Liver (tissue), 9 donors: ENCODE measurements around the gene TMEM161A. TPM values are rescaled to one million over a fixed set of nuclear protein-coding genes. Genes with fewer than 3 reads are reported as not detected.

Experiments
- DNase-seq: peaks from one replicate; pipeline ENCODE4 v3.0.0-alpha.2; 2017; ENCODE audit warnings: low spot score
- H3K27ac ChIP-seq, 2 donors: one replicate each; pipeline ENCODE4 v1.7.0; 2013; ENCODE audit warnings: inconsistent platforms in 2 of 2, low read length in 2 of 2, control low read depth in 1 of 2, low read depth in 1 of 2, mild to moderate bottlenecking in 1 of 2
- H3K27me3 ChIP-seq, 4 donors: one replicate each; pipeline versions ENCODE4 v1.6.1 to v1.7.0; 2013; ENCODE audit warnings: low read length in 3 of 4, inconsistent platforms in 1 of 4, mild to moderate bottlenecking in 1 of 4, moderate library complexity in 1 of 4; ENCODE audit not compliant: control insufficient read depth in 4 of 4, insufficient read depth in 4 of 4
- H3K36me3 ChIP-seq, 4 donors: one replicate each; pipeline versions ENCODE4 v1.6.1 to v1.7.0; 2013; ENCODE audit warnings: low read length in 3 of 4, mild to moderate bottlenecking in 3 of 4, low read depth in 1 of 4, moderate library complexity in 1 of 4; ENCODE audit not compliant: control insufficient read depth in 4 of 4, insufficient read depth in 3 of 4
- H3K4me1 ChIP-seq, 4 donors: one replicate each; pipeline versions ENCODE4 v1.6.1 to v1.7.0; 2013; ENCODE audit warnings: low read length in 3 of 4, mild to moderate bottlenecking in 3 of 4, moderate library complexity in 1 of 4; ENCODE audit not compliant: control insufficient read depth in 4 of 4, insufficient read depth in 4 of 4
- H3K4me3 ChIP-seq, 3 donors: one replicate each; pipeline versions ENCODE4 v1.6.1 to v1.7.0; 2013; ENCODE audit warnings: low read length in 3 of 3, control low read depth in 1 of 3, low read depth in 1 of 3, mild to moderate bottlenecking in 1 of 3
- H3K9ac ChIP-seq, 2 donors: one replicate each; pipeline ENCODE4 v1.7.0; 2013; ENCODE audit warnings: low read length in 2 of 2, mild to moderate bottlenecking in 2 of 2, moderate library complexity in 2 of 2, control low read depth in 1 of 2, low read depth in 1 of 2
- H3K9me3 ChIP-seq, 4 donors: one replicate each; pipeline versions ENCODE4 v1.6.1 to v1.7.0; 2013; ENCODE audit warnings: low read length in 3 of 4; ENCODE audit not compliant: control insufficient read depth in 4 of 4
- ATF3 ChIP-seq: IDR thresholded peaks from 2 replicates; pipeline ENCODE4 v1.6.1; 2016; ENCODE audit warnings: antibody characterized with exemption
- CTCF ChIP-seq: fragments of 150-350 bp; IDR thresholded peaks from 2 replicates; pipeline ENCODE4 v1.5.1; 2017; ENCODE audit warnings: improper control_type of control experiment, low read depth, low read length; ENCODE audit not compliant: missing input control
- EGR1 ChIP-seq, 2 donors: IDR thresholded peaks; 2 replicates each; pipeline ENCODE4 v1.6.1; 2016 to 2018; ENCODE audit warnings: antibody characterized with exemption in 2 of 2, low read depth in 2 of 2
- FOXA1 ChIP-seq: IDR thresholded peaks from 2 replicates; pipeline ENCODE4 v1.6.1; 2016; ENCODE audit warnings: antibody characterized with exemption
- FOXA2 ChIP-seq: IDR thresholded peaks from 2 replicates; pipeline ENCODE4 v1.6.1; 2016; ENCODE audit warnings: antibody characterized with exemption
- GABPA ChIP-seq, 2 donors: IDR thresholded peaks in 1 of 2; conservative IDR thresholded peaks in 1 of 2; 2 replicates each; pipeline ENCODE4 v1.6.1; 2016; ENCODE audit warnings: antibody characterized with exemption in 2 of 2, mild to moderate bottlenecking in 1 of 2, moderate library complexity in 1 of 2
- HNF4A ChIP-seq, 2 donors: conservative IDR thresholded peaks; 2 replicates each; pipeline ENCODE4 v1.6.1; 2016; ENCODE audit warnings: antibody characterized with exemption in 2 of 2, mild to moderate bottlenecking in 2 of 2
- HNF4G ChIP-seq: IDR thresholded peaks from 2 replicates; pipeline ENCODE4 v1.6.1; 2016; ENCODE audit warnings: antibody characterized with exemption
- JUND ChIP-seq, 2 donors: IDR thresholded peaks; 2 replicates each; pipeline ENCODE4 v1.6.1; 2016; ENCODE audit warnings: antibody characterized with exemption in 2 of 2
- MAX ChIP-seq: IDR thresholded peaks from 2 replicates; pipeline ENCODE4 v1.6.1; 2016; ENCODE audit warnings: antibody characterized with exemption
- NR2F2 ChIP-seq: IDR thresholded peaks from 2 replicates; pipeline ENCODE4 v1.6.1; 2016; ENCODE audit warnings: antibody characterized with exemption
- RAD21 ChIP-seq, 2 donors: IDR thresholded peaks; 2 replicates each; pipeline ENCODE4 v1.6.1; 2016; ENCODE audit warnings: antibody characterized with exemption in 2 of 2, mild to moderate bottlenecking in 2 of 2
- REST ChIP-seq: IDR thresholded peaks from 2 replicates; pipeline ENCODE4 v1.6.1; 2016; ENCODE audit warnings: antibody characterized with exemption, mild to moderate bottlenecking
- RXRA ChIP-seq, 2 donors: IDR thresholded peaks; 2 replicates each; pipeline ENCODE4 v1.6.1; 2017 to 2018; ENCODE audit warnings: antibody characterized with exemption in 2 of 2, mild to moderate bottlenecking in 1 of 2
- SP1 ChIP-seq: IDR thresholded peaks from 2 replicates; pipeline ENCODE4 v1.6.1; 2018; ENCODE audit warnings: antibody characterized with exemption, mild to moderate bottlenecking
- TAF1 ChIP-seq: conservative IDR thresholded peaks from 2 replicates; pipeline ENCODE4 v1.6.1; 2016; ENCODE audit warnings: antibody characterized with exemption, mild to moderate bottlenecking
- YY1 ChIP-seq: IDR thresholded peaks from 2 replicates; pipeline ENCODE4 v1.6.1; 2016; ENCODE audit warnings: antibody characterized with exemption, mild to moderate bottlenecking
- ZBTB33 ChIP-seq: IDR thresholded peaks from 2 replicates; pipeline ENCODE4 v1.6.1; 2016; ENCODE audit warnings: antibody characterized with exemption
- WGBS: extraction: QIAGEN DNeasy Blood & Tissue Kit; methylation state at CpG from one replicate; pipeline ENCODE4 v1.1.7; 2013; 5-methylcytosine and 5-hydroxymethylcytosine counted together
- polyA plus RNA-seq, 2 donors: library from polyadenylated mRNA; stranded (reverse) in 1 of 2; unstranded in 1 of 2; fragments of 200-250 nt in 1 of 2; fragments of >200 nt in 1 of 2; fragmentation: Nextera tagmentation in 1 of 2; extraction: Ambion mirVana in 1 of 2; gene quantifications; one replicate each; pipeline versions ENCODE4 v1.2.1 to v1.2.3, GENCODE V29; 2013 to 2015
- total RNA-seq, 2 donors: library from RNA; depleted of rRNA; stranded (reverse); fragments of >200 nt; gene quantifications; one replicate each; pipeline ENCODE4 v1.2.3, GENCODE V29; 2014
- donor health status: healthy.
- donor health status: healthy.
- donor health status: healthy.
- donor health status: healthy.
- donor health status: healthy.

Gene TMEM161A
- total and polyA plus RNA-seq, 4 donors, result 13.1 to 27.1 (median 24.0) TPM

GRCh38 chr19:19095691-19096090, 42.6 kb downstream of the TMEM161A start:
- peak overlapping the region in 1 of 2 donors; percentile 61 for H3K9ac ChIP-seq
- H3K9me3 ChIP-seq, result no peaks in the 10 kb centered on the region
- H3K27ac ChIP-seq, result peak overlapping the region; percentile 81 to 97
- peak overlapping the region in 2 of 3 donors; percentile 39 to 52 for H3K4me3 ChIP-seq
- DNase-seq, result no peak
- H3K4me1 ChIP-seq, result peaks cover 13 to 56% (median 40%) of the 10 kb centered on the region in 4 donors
- peaks cover 0 to 2% (median 0%) of the 10 kb centered on the region in 4 donors for H3K36me3 ChIP-seq
- 35% methylated on average over 11 of the region's 11 CpGs for WGBS
- TF ChIP-seq JUND (IDR thresholded peaks at IDR 0.05), result no peak
- peak; percentile 58 for TF ChIP-seq YY1
- TF ChIP-seq ZBTB33, result peak; percentile 25
- TF ChIP-seq CTCF, result no peak
- peak; percentile 47 to 63 for TF ChIP-seq HNF4A (conservative IDR thresholded peaks at IDR 0.05)
- TF ChIP-seq SP1, result peak; percentile 58
- peak; percentile 54 for TF ChIP-seq REST
- TF ChIP-seq HNF4G, result no peak
- peak in 1 of 2 donors; percentile 31 for TF ChIP-seq RAD21 (IDR thresholded peaks at IDR 0.05)
- no peak for TF ChIP-seq MAX
- TF ChIP-seq GABPA (IDR thresholded peaks at IDR 0.05 in 1 of 2, conservative IDR thresholded peaks at IDR 0.05 in 1 of 2), result no peak
- TF ChIP-seq ATF3, result no peak
- TF ChIP-seq RXRA (IDR thresholded peaks at IDR 0.05), result peak; percentile 70 to 73
- TF ChIP-seq NR2F2, result no peak
- no peak for TF ChIP-seq FOXA2
- TF ChIP-seq TAF1, result no peak
- no peak for TF ChIP-seq EGR1 (IDR thresholded peaks at IDR 0.05; ENCODE audit: low read depth in 2 of 2)
- TF ChIP-seq FOXA1, result peak; percentile 29
- no peaks in the 10 kb centered on the region for H3K27me3 ChIP-seq
